HCT116 (cell line): Measurements from ENCODE around the gene SLBP. TPM values are rescaled to one million over a fixed set of nuclear protein-coding genes. Genes with fewer than 3 reads are reported as not detected.

Experiments used
- ATAC-seq: fragments of 200-7000 bp; cut with Tn5 transposase; 2 replicates; pipeline ENCODE4 v1.9.1; 2020; ENCODE audit warnings: mild to moderate bottlenecking, moderate library complexity
- BruUV-seq: library from RNA; stranded (reverse); fragments of 400-500 nt; replicated peaks from 2 replicates; lab custom pipeline; 2021; lab: Mats Ljungman, UMichigan
- CTCF ChIA-PET: fragments of 300-600 bp; sonication (Branson Sonifier 250); formaldehyde crosslinking; loops from one replicate; lab custom pipeline; 2021; ENCODE audit warnings: antibody characterized with exemption; lab: Charles Lee
- POLR2A ChIA-PET: fragments of 300-600, 350-600 bp; sonication (Branson Sonifier 250); formaldehyde crosslinking; loops from one replicate; lab custom pipeline; 2021; ENCODE audit warnings: antibody characterized with exemption; lab: Charles Lee
- RAD21 ChIA-PET, 2 experiments: fragments of 300-600 bp; sonication (Branson Sonifier 250); formaldehyde crosslinking; loops; one replicate each; lab custom pipeline; 2023; ENCODE audit warnings: low total read pairs in 2 of 2; ENCODE audit not compliant: uncharacterized antibody in 2 of 2, unreplicated experiment in 2 of 2, low non-redundant PET in 1 of 2; lab: Charles Lee
- DNase-seq: peaks from one replicate; pipeline ENCODE4 v3.0.0-alpha.2; 2010; ENCODE audit warnings: low read depth, low spot score
- H2AFZ ChIP-seq: fragments of 200-600 bp; shearing (Covaris generic), sonication (generic); 2 replicates; pipeline ENCODE4 v1.6.1; 2017; ENCODE audit warnings: low read depth, mixed run types, mixed read lengths, antibody characterized with exemption, low read length; ENCODE audit not compliant: poor library complexity, severe bottlenecking
- H3K27ac ChIP-seq: 2 replicates; pipeline ENCODE4 v1.5.1; 2012; ENCODE audit warnings: low read depth, low read length
- H3K27me3 ChIP-seq: fragments of 200-600 bp; sonication (generic); 2 replicates; pipeline ENCODE4 v1.6.1; 2016; ENCODE audit warnings: mixed run types, low read length, mixed read lengths; ENCODE audit not compliant: insufficient read depth
- H3K36me3 ChIP-seq, 2 experiments: fragments of 200-500 bp in 1 of 2; fragments of 200-600 bp in 1 of 2; sonication (Bioruptor generic) in 1 of 2; sonication (generic) in 1 of 2; 2 replicates each; pipeline versions ENCODE4 v1.5.1 to v1.6.1; 2014 to 2016; ENCODE audit warnings: low read length in 2 of 2, inconsistent platforms in 1 of 2, mixed read lengths in 1 of 2, mixed run types in 1 of 2; ENCODE audit not compliant: insufficient read depth in 2 of 2, control insufficient read depth in 1 of 2
- H3K4me1 ChIP-seq, 2 experiments: fragments of 200-600 bp in 1 of 2; sonication (generic) in 1 of 2; 2 replicates each; pipeline versions ENCODE4 v1.5.1 to v1.6.1; 2012 to 2017; ENCODE audit warnings: low read length in 2 of 2, inconsistent platforms in 1 of 2, mild to moderate bottlenecking in 1 of 2, mixed read lengths in 1 of 2, mixed run types in 1 of 2, moderate library complexity in 1 of 2; ENCODE audit not compliant: insufficient read depth in 2 of 2, control insufficient read depth in 1 of 2
- H3K4me2 ChIP-seq: fragments of 200-600 bp; sonication (generic); 2 replicates; pipeline ENCODE4 v1.6.1; 2017; ENCODE audit warnings: mixed run types, low read length, mixed read lengths
- H3K4me3 ChIP-seq, 2 experiments: fragments of 200-600 bp in 1 of 2; sonication (generic) in 1 of 2; replicated peaks in 1 of 2; 2 replicates each; pipeline ENCODE4 v1.5.1; 2011 to 2016; ENCODE audit warnings: low read length in 2 of 2, control low read depth in 1 of 2, low read depth in 1 of 2, mild to moderate bottlenecking in 1 of 2, mixed read lengths in 1 of 2, mixed run types in 1 of 2
- H3K79me2 ChIP-seq: fragments of 200-600 bp; sonication (generic); 2 replicates; pipeline ENCODE4 v1.6.1; 2017; ENCODE audit warnings: mild to moderate bottlenecking, mixed run types, low read length, moderate library complexity, mixed read lengths; ENCODE audit not compliant: insufficient read depth
- H3K9ac ChIP-seq: fragments of 200-600 bp; sonication (generic); 2 replicates; pipeline ENCODE4 v1.6.1; 2016; ENCODE audit warnings: low read length, mixed read lengths
- H3K9me2 ChIP-seq: fragments of 200-600 bp; sonication (generic), shearing (Covaris generic); 2 replicates; pipeline ENCODE4 v1.6.1; 2017; ENCODE audit warnings: mixed run types, mild to moderate bottlenecking, moderate library complexity; ENCODE audit not compliant: insufficient read depth
- H3K9me3 ChIP-seq, 2 experiments: fragments of 200-500 bp in 1 of 2; fragments of 200-600 bp in 1 of 2; sonication (Bioruptor generic) in 1 of 2; sonication (generic) in 1 of 2; 2 replicates each; pipeline ENCODE4 v1.6.1; 2014 to 2017; ENCODE audit warnings: low read length in 2 of 2, mixed read lengths in 2 of 2, inconsistent platforms in 1 of 2, low read depth in 1 of 2, mild to moderate bottlenecking in 1 of 2, mixed run types in 1 of 2, moderate library complexity in 1 of 2; ENCODE audit not compliant: control insufficient read depth in 1 of 2, insufficient read depth in 1 of 2
- H4K20me1 ChIP-seq: fragments of 200-600 bp; sonication (generic), shearing (Covaris generic); 2 replicates; pipeline ENCODE4 v1.6.1; 2017; ENCODE audit warnings: mixed run types, mild to moderate bottlenecking, moderate library complexity; ENCODE audit not compliant: insufficient read depth
- EGR1 ChIP-seq: IDR thresholded peaks from 2 replicates; pipeline ENCODE4 v1.6.1; 2012; ENCODE audit warnings: low read depth
- ELF1 ChIP-seq: IDR thresholded peaks from 2 replicates; pipeline ENCODE4 v1.6.1; 2012; ENCODE audit warnings: low read depth, borderline replicate concordance
- EZH2 ChIP-seq: fragments of 200-600 bp; sonication (generic); IDR thresholded peaks from 2 replicates; pipeline ENCODE4 v1.6.1; 2017; ENCODE audit warnings: antibody characterized with exemption, mixed run types
- FOSL1 ChIP-seq: IDR thresholded peaks from 2 replicates; pipeline ENCODE4 v1.6.1; 2012; ENCODE audit warnings: low read depth
- JUND ChIP-seq: IDR thresholded peaks from 2 replicates; pipeline ENCODE4 v1.6.1; 2012
- POLR2A ChIP-seq: IDR thresholded peaks from 2 replicates; pipeline ENCODE4 v1.7.0; 2011; ENCODE audit warnings: borderline replicate concordance; ENCODE audit not compliant: insufficient read depth, insufficient read length; ENCODE audit errors: extremely low read depth
- SIN3A ChIP-seq: IDR thresholded peaks from 2 replicates; pipeline ENCODE4 v1.6.1; 2012; ENCODE audit warnings: low read depth
- SP1 ChIP-seq: IDR thresholded peaks from 2 replicates; pipeline ENCODE4 v1.6.1; 2012; ENCODE audit warnings: low read depth
- SRF ChIP-seq: IDR thresholded peaks from 2 replicates; pipeline ENCODE4 v1.6.1; 2012; ENCODE audit warnings: low read depth
- TCF7L2 ChIP-seq: IDR thresholded peaks from 2 replicates; pipeline ENCODE4 v1.7.0; 2011; ENCODE audit warnings: borderline replicate concordance, inconsistent platforms; ENCODE audit not compliant: insufficient read depth, insufficient read length; ENCODE audit errors: extremely low read depth
- ZFX ChIP-seq: fragments of 450-650 bp; IDR thresholded peaks from 2 replicates; pipeline ENCODE4 v1.6.1; 2017
- intact Hi-C: fragments of 100-400 bp; cut with micrococcal nuclease; formaldehyde crosslinking; loops from 2 replicates; pipeline ENCODE4 v1.10.0; 2022
- total RNA-seq: library from RNA; stranded (reverse); gene quantifications from one replicate; pipeline ENCODE4 v1.2.1, GENCODE V29; 2021; ENCODE audit not compliant: unreplicated experiment
- TF ChIP-seq, protein P1 (sequence below): IDR thresholded peaks from 2 replicates; pipeline ENCODE4 v1.6.1; 2012
- TF ChIP-seq, protein P2 (sequence below), 3 experiments: fragments of 200-600 bp in 1 of 3; sonication (generic) in 1 of 3; IDR thresholded peaks in 2 of 3; conservative IDR thresholded peaks in 1 of 3; 2 replicates each; pipeline ENCODE4 v1.5.1; 2012 to 2017; ENCODE audit warnings: low read depth in 2 of 3, low read length in 2 of 3, antibody characterized with exemption in 1 of 3, borderline replicate concordance in 1 of 3, control low read depth in 1 of 3, mild to moderate bottlenecking in 1 of 3, mixed read lengths in 1 of 3, mixed run types in 1 of 3, moderate library complexity in 1 of 3; ENCODE audit not compliant: insufficient read depth in 1 of 3
- TF ChIP-seq, protein P3 (sequence below): IDR thresholded peaks from 2 replicates; pipeline ENCODE4 v1.6.1; 2012
- TF ChIP-seq, protein P4 (sequence below): IDR thresholded peaks from 2 replicates; pipeline ENCODE4 v1.6.1; 2011; ENCODE audit warnings: mild to moderate bottlenecking, low read length, moderate library complexity; ENCODE audit not compliant: insufficient replicate concordance; ENCODE audit errors: extremely low read depth

Gene SLBP
- total RNA-seq, 1 experiment from 2014 or later = 101 TPM

DNA sequence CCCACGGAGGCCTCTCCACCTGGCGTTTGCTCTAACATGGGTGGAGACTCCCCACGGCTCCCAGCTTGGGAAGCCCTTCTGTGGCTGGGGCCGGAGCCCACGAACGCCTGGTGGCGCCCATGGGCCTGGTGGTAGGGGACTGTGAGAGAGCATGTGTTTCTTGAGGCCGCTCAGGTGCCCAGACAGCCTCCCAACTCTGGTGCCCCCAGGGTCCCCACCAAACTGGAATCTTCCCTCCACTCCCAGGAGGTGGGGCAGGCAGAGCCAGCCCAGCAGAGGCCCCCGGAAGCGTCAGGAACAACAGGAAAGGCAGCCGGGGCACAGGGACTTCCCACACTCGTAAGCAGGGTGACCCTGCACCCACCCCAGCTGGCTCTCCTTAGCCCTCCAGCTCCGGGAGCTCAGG lies 47.7 kb upstream of the SLBP start:
- H3K27ac ChIP-seq = no peak overlapping the region

More for the DNA sequence above, 47.7 kb upstream of the SLBP start:
- POLR2A ChIA-PET = no interaction called here
- RAD21 ChIA-PET = no interaction called here
- Histone ChIP-seq H3K79me2 (no peaks in the 10 kb centered on the region), H3K9me3 (no peaks in the 10 kb centered on the region), H3K4me2 (no peak overlapping the region), H3K9me2 (no peaks in the 10 kb centered on the region), H2AFZ (no peak overlapping the region), H3K9ac (no peak overlapping the region), H4K20me1 (no peaks in the 10 kb centered on the region), H3K4me1 (peaks cover 15 to 16% of the 10 kb centered on the region in 2 experiments), H3K27me3 (no peaks in the 10 kb centered on the region), H3K36me3 (no peaks in the 10 kb centered on the region), H3K4me3 (no peak overlapping the region)
- DNase-seq (no peak), ATAC-seq (no peak)
- no peak for TF ChIP-seq EGR1
- no peak for TF ChIP-seq TCF7L2
- no peak for TF ChIP-seq POLR2A
- TF ChIP-seq JUND = no peak
- TF ChIP-seq FOSL1 = no peak
- no peak for TF ChIP-seq ELF1
- TF ChIP-seq, protein P1, sequence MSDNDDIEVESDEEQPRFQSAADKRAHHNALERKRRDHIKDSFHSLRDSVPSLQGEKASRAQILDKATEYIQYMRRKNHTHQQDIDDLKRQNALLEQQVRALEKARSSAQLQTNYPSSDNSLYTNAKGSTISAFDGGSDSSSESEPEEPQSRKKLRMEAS = no peak
- no peak for TF ChIP-seq SP1
- TF ChIP-seq ZFX = no peak
- no peak for TF ChIP-seq EZH2
- TF ChIP-seq SRF = no peak
- no peak for TF ChIP-seq SIN3A
- TF ChIP-seq, protein P2, sequence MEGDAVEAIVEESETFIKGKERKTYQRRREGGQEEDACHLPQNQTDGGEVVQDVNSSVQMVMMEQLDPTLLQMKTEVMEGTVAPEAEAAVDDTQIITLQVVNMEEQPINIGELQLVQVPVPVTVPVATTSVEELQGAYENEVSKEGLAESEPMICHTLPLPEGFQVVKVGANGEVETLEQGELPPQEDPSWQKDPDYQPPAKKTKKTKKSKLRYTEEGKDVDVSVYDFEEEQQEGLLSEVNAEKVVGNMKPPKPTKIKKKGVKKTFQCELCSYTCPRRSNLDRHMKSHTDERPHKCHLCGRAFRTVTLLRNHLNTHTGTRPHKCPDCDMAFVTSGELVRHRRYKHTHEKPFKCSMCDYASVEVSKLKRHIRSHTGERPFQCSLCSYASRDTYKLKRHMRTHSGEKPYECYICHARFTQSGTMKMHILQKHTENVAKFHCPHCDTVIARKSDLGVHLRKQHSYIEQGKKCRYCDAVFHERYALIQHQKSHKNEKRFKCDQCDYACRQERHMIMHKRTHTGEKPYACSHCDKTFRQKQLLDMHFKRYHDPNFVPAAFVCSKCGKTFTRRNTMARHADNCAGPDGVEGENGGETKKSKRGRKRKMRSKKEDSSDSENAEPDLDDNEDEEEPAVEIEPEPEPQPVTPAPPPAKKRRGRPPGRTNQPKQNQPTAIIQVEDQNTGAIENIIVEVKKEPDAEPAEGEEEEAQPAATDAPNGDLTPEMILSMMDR (IDR thresholded peaks at IDR 0.05 in 2 of 3, conservative IDR thresholded peaks at IDR 0.05 in 1 of 3; ENCODE audit: borderline replicate concordance in 1 of 3, insufficient read depth in 1 of 3, low read depth in 2 of 3, low read length in 2 of 3) = no peak
- TF ChIP-seq, protein P3, sequence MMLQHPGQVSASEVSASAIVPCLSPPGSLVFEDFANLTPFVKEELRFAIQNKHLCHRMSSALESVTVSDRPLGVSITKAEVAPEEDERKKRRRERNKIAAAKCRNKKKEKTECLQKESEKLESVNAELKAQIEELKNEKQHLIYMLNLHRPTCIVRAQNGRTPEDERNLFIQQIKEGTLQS = no peak
- TF ChIP-seq, protein P4, sequence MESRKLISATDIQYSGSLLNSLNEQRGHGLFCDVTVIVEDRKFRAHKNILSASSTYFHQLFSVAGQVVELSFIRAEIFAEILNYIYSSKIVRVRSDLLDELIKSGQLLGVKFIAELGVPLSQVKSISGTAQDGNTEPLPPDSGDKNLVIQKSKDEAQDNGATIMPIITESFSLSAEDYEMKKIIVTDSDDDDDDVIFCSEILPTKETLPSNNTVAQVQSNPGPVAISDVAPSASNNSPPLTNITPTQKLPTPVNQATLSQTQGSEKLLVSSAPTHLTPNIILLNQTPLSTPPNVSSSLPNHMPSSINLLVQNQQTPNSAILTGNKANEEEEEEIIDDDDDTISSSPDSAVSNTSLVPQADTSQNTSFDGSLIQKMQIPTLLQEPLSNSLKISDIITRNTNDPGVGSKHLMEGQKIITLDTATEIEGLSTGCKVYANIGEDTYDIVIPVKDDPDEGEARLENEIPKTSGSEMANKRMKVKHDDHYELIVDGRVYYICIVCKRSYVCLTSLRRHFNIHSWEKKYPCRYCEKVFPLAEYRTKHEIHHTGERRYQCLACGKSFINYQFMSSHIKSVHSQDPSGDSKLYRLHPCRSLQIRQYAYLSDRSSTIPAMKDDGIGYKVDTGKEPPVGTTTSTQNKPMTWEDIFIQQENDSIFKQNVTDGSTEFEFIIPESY = no peak
- no TSS peak for BruUV-seq
- intact Hi-C loops = no loop called here
- CTCF ChIA-PET = interaction anchor here (0.6 kb wide), 1 partner anchor 17 kb away, joined by 3 read pairs; no protein-coding TSS in a partner anchor
